HepG2 (cell line): ENCODE measurements around the gene AP2S1. TPM values are rescaled to one million over a fixed set of nuclear protein-coding genes. Genes with fewer than 3 reads are reported as not detected.

Experiments used
- ARID3A ChIP-seq: IDR thresholded peaks from 2 replicates; pipeline ENCODE4 v1.6.1; 2012; ENCODE audit warnings: low read depth, low read length, improper control_type of control experiment
- DMAP1 ChIP-seq: IDR thresholded peaks from 2 replicates; pipeline ENCODE4 v1.6.1; 2016
- DRAP1 ChIP-seq: IDR thresholded peaks from 2 replicates; pipeline ENCODE4 v1.6.1; 2016; ENCODE audit warnings: missing genetic modification reagents, missing compliant biosample characterization
- FOXA1 ChIP-seq, 2 experiments: fragments of 450-650 bp in 1 of 2; sonication (generic) in 1 of 2; formaldehyde crosslinking in 1 of 2; IDR thresholded peaks; 2 replicates each; pipeline versions ENCODE4 v1.4.0 to v1.6.1; 2016 to 2020; ENCODE audit warnings: missing genetic modification reagents in 1 of 2
- GFI1 ChIP-seq: sonication (generic); formaldehyde crosslinking; IDR thresholded peaks from 2 replicates; pipeline ENCODE4 v1.5.0; 2020; ENCODE audit warnings: missing genetic modification reagents, mild to moderate bottlenecking, borderline replicate concordance
- HDAC2 ChIP-seq: sonication (generic); formaldehyde crosslinking; IDR thresholded peaks from 2 replicates; pipeline ENCODE4 v1.4.0; 2020; ENCODE audit warnings: missing genetic modification reagents
- HOXD1 ChIP-seq: sonication (generic); formaldehyde crosslinking; IDR thresholded peaks from 2 replicates; pipeline ENCODE4 v1.5.0; 2020; ENCODE audit warnings: missing genetic modification reagents
- MBNL3 ChIP-seq: fragments of 250-450 bp; sonication (Bioruptor Pico); conservative IDR thresholded peaks from 2 replicates; pipeline ENCODE4 v1.8.0; 2022; ENCODE audit warnings: mild to moderate bottlenecking, inconsistent platforms
- MED8 ChIP-seq: sonication (generic); formaldehyde crosslinking; IDR thresholded peaks from 2 replicates; pipeline ENCODE4 v1.8.1; 2023; ENCODE audit warnings: mild to moderate bottlenecking, missing genetic modification reagents; ENCODE audit not compliant: insufficient replicate concordance
- NFKBIZ ChIP-seq: IDR thresholded peaks from 2 replicates; pipeline ENCODE4 v1.6.1; 2018; ENCODE audit warnings: missing genetic modification reagents, missing compliant biosample characterization
- NPAS2 ChIP-seq: sonication (generic); formaldehyde crosslinking; IDR thresholded peaks from 2 replicates; pipeline ENCODE4 v1.8.0; 2022; ENCODE audit warnings: mild to moderate bottlenecking, missing genetic modification reagents, borderline replicate concordance
- RFX1 ChIP-seq: fragments of 450-650 bp; IDR thresholded peaks from 2 replicates; pipeline ENCODE4 v1.6.1; 2017
- SP2 ChIP-seq: sonication (generic); formaldehyde crosslinking; IDR thresholded peaks from 2 replicates; pipeline ENCODE4 v1.5.1; 2020; ENCODE audit warnings: mild to moderate bottlenecking, missing genetic modification reagents
- ZBTB4 ChIP-seq: sonication (generic); formaldehyde crosslinking; IDR thresholded peaks from 2 replicates; pipeline ENCODE4 v1.4.0; 2020; ENCODE audit warnings: missing genetic modification reagents, mild to moderate bottlenecking, borderline replicate concordance
- ZFAT ChIP-seq: sonication (generic); formaldehyde crosslinking; conservative IDR thresholded peaks from 2 replicates; pipeline ENCODE4 v1.8.1; 2023; ENCODE audit warnings: missing genetic modification reagents, inconsistent platforms
- ZFP37 ChIP-seq: sonication (generic); formaldehyde crosslinking; IDR thresholded peaks from 2 replicates; pipeline ENCODE4 v1.4.0; 2020; ENCODE audit warnings: missing genetic modification reagents, borderline replicate concordance
- ZMYM4 ChIP-seq: sonication (generic); formaldehyde crosslinking; IDR thresholded peaks from 2 replicates; pipeline ENCODE4 v1.8.1; 2023; ENCODE audit warnings: mild to moderate bottlenecking, missing genetic modification reagents
- ZNF101 ChIP-seq: sonication (generic); formaldehyde crosslinking; IDR thresholded peaks from 2 replicates; pipeline ENCODE4 v1.4.0; 2020; ENCODE audit warnings: mild to moderate bottlenecking, low read depth, missing genetic modification reagents, borderline replicate concordance
- ZNF451 ChIP-seq: sonication (generic); formaldehyde crosslinking; IDR thresholded peaks from 2 replicates; pipeline ENCODE4 v1.5.0; 2020; ENCODE audit warnings: mild to moderate bottlenecking, missing genetic modification reagents
- ZNF484 ChIP-seq: sonication (generic); formaldehyde crosslinking; IDR thresholded peaks from 2 replicates; pipeline ENCODE4 v1.5.1; 2020; ENCODE audit warnings: mild to moderate bottlenecking, low read depth, missing genetic modification reagents, borderline replicate concordance
- ZNF546 ChIP-seq: sonication (generic); formaldehyde crosslinking; conservative IDR thresholded peaks from 2 replicates; pipeline ENCODE4 v1.8.1; 2023; ENCODE audit warnings: mild to moderate bottlenecking, missing genetic modification reagents
- ZNF678 ChIP-seq: sonication (generic); formaldehyde crosslinking; IDR thresholded peaks from 2 replicates; pipeline ENCODE4 v1.4.0; 2020; ENCODE audit warnings: mild to moderate bottlenecking, missing genetic modification reagents
- ZNF7 ChIP-seq: IDR thresholded peaks from 2 replicates; pipeline ENCODE4 v1.6.1; 2016; ENCODE audit warnings: missing biosample characterization, missing genetic modification reagents
- ZNF709 ChIP-seq: sonication (generic); formaldehyde crosslinking; IDR thresholded peaks from 2 replicates; pipeline ENCODE4 v1.5.0; 2020; ENCODE audit warnings: mild to moderate bottlenecking, missing genetic modification reagents
- ZNF772 ChIP-seq: sonication (generic); formaldehyde crosslinking; IDR thresholded peaks from 2 replicates; pipeline ENCODE4 v1.5.0; 2020; ENCODE audit warnings: mild to moderate bottlenecking, missing genetic modification reagents
- ZNF83 ChIP-seq: sonication (generic); formaldehyde crosslinking; IDR thresholded peaks from 2 replicates; pipeline ENCODE4 v1.4.0; 2020; ENCODE audit warnings: missing genetic modification reagents, mild to moderate bottlenecking, borderline replicate concordance
- polyA plus RNA-seq, 8 experiments: library from polyadenylated mRNA; depleted of rRNA in 3 of 8; stranded (reverse) in 7 of 8; unstranded in 1 of 8; fragments of >200 nt; fragmentation: Illumina TruSeq in 4 of 8; extraction: Trizol in 4 of 8; gene quantifications; 2 replicates each; pipeline versions ENCODE4 v1.2.1 to v1.2.3, GENCODE V29; 2011 to 2016; ENCODE audit warnings: low read depth in 4 of 8, missing spikeins in 1 of 8, mixed read lengths in 1 of 8; ENCODE audit not compliant: insufficient read depth in 1 of 8
- total RNA-seq, 5 experiments: library from RNA; depleted of rRNA; stranded (reverse); fragments of >200 nt; fragmentation: Illumina TruSeq; extraction: Trizol; gene quantifications; 2 replicates each; pipeline ENCODE4 v1.2.3, GENCODE V29; 2016; ENCODE audit warnings: low read depth in 1 of 5

AP2S1 gene
- total and polyA plus RNA-seq, 2 of the 13 experiments (the other 11 are each of a cell fraction or from before 2014, with no cell fraction given): 45.2 to 86.1 TPM

GRCh38 chr19:46860125-46860845 lies 9.6 kb upstream of the AP2S1 start (continued):
- TF ChIP-seq ZNF772 (peak; percentile 88), ZNF678 (peak; percentile 93), ZNF101 (CRISPR knock-in tag) (0 out of 2 replicates have a peak, but pooled peaks have one; percentile 86), ZNF546 (CRISPR knock-in tag) (no peak), HDAC2 (CRISPR knock-in tag) (no peak; the same call in 1 of the 2 replicates), NFKBIZ (CRISPR knock-in tag) (0 out of 2 replicates have a peak, but pooled peaks have one; percentile 28), HOXD1 (CRISPR knock-in tag) (0 out of 2 replicates have a peak, but pooled peaks have one; percentile 47), MED8 (CRISPR knock-in tag) (peak; percentile 74), ZNF709 (CRISPR knock-in tag) (no peak; the same call in 1 of the 2 replicates), SP2 (CRISPR knock-in tag) (peak; percentile 86), ZNF7 (CRISPR knock-in tag) (no peak), ZNF484 (CRISPR knock-in tag) (peak; percentile 40; the same call in 1 of the 2 replicates), GFI1 (CRISPR knock-in tag) (peak; percentile 89), RFX1 (no peak), FOXA1 (IDR thresholded peaks at IDR 0.05) (no peak), FOXA1 (CRISPR knock-in tag; IDR thresholded peaks at IDR 0.05) (0 out of 2 replicates have a peak, but pooled peaks have one; percentile 4), ZMYM4 (CRISPR knock-in tag) (peak; percentile 64), DMAP1 (peak; percentile 66; the same call in 1 of the 2 replicates), ZNF83 (CRISPR knock-in tag) (no peak; the same call in 1 of the 2 replicates), ZBTB4 (CRISPR knock-in tag) (no peak), MBNL3 (CRISPR knock-in tag) (no peak), DRAP1 (CRISPR knock-in tag) (peak; percentile 78), ZFAT (CRISPR knock-in tag) (peak; percentile 41; the same call in 1 of the 2 replicates), ZFP37 (CRISPR knock-in tag) (0 out of 2 replicates have a peak, but pooled peaks have one; percentile 59), ZNF451 (peak; percentile 90; the same call in 1 of the 2 replicates), ARID3A (no peak), NPAS2 (CRISPR knock-in tag) (no peak)
